SK-MEL-5 (cell line): ENCODE measurements around the gene ZDHHC14. TPM values are rescaled to one million over a fixed set of nuclear protein-coding genes. Genes with fewer than 3 reads are reported as not detected.

ENCODE experiments used
- DNase-seq: peaks from one replicate; pipeline ENCODE4 v3.0.0-alpha.2; 2016; ENCODE audit warnings: low read depth, low spot score
- in situ Hi-C: cut with HindIII; loops from 2 replicates; pipeline ENCODE4 v1.10.0; 2016; ENCODE audit warnings: low sequenced_read_pairs, high pct_unique_total_duplicates, low pct_unique_long_range_greater_than_20kb
- total RNA-seq: library from RNA; depleted of rRNA; stranded (reverse); fragments of >200 nt; shearing (Covaris generic); gene quantifications from 2 replicates; pipeline ENCODE4 v1.2.3, GENCODE V29; 2014

ZDHHC14 gene
- total RNA-seq, 1 experiment from 2014 or later, result 2.9 TPM

DNA sequence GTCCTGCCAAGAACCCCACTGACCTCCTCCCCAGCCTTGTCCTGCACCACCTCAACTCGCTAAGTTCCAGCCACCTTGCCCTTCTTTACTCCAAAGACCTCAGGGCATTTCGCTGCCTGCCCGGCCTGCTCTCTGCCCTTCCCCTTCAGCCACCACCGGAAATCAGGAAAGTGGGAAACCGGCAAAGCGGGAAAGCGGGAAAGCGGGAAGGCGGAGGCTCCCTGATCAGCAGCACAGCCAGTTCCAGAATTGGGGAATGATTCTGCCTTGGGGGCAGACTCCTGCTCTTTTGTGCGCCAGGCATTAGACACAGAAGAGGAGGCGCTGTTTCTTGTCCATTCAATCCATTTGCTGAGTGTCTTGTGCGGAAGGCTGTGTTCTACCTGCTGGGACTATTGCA is 111.3 kb downstream of the ZDHHC14 start:
- in situ Hi-C loops, result no loop called here
- DNase-seq, result no peak

DNA sequence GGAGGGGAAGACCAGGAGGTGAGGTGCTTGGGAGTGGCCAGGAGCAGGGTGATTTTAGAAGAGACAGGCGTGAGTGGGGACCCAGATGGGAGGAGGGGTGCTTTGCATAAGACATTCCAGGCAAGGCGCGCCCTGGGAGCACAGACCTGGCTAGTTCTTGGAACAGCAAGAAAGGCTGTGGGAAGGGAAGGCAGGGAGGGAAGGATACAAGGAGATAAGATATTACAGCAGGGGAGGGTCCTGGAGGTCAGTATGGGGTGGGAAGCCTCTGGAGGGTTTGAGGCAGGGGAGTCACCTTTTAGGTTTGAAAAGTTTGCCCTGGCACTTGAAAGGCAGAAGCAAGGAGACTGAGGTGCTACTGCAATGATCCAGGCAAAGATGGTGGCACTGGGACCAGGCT is 111.8 kb downstream of the ZDHHC14 start:
- in situ Hi-C loops, result no loop called here
- no peak for DNase-seq

DNA sequence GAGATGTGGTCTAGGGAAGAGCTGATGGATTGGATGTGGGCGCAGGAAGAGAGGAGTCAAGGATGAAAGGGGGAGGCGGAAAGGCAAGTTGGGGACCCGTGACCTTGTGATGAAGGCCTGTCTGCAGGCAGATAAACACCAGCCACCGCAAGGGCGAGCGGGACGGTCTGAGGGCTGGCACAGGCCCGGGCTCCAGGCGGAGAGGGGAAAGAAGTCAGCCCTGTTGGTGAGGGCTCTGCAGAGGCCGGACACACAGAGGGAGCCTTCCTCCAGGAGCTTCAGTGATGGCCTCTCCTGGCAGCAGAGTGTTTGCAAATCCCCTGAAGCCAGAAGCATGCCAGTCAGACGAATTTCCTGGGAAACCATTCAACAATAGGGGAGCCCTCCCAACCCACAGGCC is 112.2 kb downstream of the ZDHHC14 start:
- DNase-seq, result no peak
- in situ Hi-C loops, result no loop called here

DNA sequence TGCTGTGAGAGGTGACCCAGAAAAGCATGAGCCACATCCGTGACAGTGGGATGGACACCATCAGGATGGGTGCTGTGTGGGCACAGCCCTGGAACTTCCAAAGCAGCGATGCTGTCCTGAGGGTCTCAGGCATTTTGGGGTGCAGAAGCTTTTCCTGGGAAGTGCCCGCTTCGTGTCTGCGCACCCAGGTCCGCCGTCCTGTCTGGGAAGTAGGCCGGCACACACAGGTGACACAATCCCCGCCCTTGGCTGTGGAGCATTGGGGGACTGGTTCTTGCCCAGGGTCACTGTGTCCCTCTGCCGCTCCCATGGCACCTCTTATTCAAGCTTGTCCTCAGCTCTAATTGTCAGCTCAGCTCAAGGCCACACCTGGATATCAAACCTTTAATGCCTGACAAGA is 112.6 kb downstream of the ZDHHC14 start:
- in situ Hi-C loops, result no loop called here
- no peak for DNase-seq

DNA sequence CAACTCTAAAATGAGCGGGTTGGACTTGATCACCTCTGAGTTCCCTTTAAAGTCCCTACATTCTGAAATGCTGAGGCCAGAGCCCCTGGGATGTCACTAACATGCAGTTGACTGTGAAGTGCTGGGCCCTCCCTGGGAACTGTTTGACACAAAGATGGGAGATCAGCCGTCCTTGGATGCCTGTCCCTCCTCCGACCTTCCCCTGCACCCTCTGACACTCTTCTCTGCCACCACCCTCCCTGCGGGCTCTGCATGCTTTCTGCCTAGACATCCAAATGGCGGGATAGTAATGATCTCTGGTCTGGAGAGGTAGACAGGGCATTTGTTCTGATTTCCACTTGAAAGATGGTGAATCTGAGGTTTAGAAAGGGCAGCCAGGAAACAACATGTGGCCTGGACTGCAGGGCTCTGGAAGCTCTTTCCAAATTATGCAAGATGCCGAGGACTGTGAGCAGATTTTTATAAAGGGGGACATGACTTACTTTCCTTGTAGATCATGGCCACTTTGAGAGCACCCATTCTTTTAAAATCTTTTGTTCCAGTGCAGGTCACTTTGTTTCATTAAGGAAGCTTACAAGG is 113.2 kb downstream of the ZDHHC14 start:
- in situ Hi-C loops, result no loop called here

DNA sequence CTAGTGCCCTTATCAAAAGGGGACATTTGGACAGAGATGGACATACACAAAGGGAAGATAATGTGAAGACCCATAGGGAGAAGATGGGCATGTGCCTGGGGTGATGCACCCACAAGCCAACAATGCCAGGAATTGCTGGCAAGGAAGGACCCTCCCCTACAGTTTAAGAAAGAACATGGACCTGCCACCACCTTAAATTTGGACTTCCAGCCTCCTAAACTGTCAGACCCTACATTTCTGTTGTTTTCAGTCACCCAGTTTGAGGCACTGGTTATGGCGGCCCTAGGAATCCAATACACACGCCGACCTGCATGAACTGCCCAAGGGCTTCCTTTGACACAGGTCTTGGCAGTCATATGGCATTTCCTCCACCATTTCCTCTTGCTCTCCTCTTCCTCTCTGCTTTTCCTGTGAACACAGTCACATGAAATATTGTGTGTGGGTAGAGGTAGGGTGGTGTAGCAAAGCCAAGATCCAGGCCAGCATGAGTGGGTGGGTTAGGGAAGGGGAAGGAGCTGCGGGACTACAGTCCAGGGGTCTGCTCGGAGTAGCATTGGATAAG is 115.6 kb downstream of the ZDHHC14 start:
- in situ Hi-C loops, result no loop called here
- DNase-seq, result no peak

More for the DNA sequence above, 113.2 kb downstream of the ZDHHC14 start:
- DNase-seq, result no peak

DNA sequence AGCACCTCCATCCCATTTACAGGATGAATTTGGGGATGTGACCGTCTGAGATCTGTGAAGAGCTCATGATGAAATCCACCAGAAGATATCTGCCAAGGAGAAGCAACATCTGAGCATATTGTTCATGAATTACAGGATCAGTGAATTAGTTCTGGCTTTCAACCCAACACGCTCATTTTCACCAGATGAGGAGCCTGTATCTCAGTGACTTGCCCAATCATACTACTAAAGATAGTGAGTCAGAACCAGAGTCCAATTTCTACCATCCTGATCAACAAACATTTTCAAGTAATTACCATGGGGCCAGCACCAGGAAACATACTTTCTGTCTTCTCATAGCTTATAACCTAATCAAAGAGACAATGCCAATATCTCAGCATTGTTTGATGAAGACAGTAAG is 116.6 kb downstream of the ZDHHC14 start:
- in situ Hi-C loops, result no loop called here
- DNase-seq, result no peak

DNA sequence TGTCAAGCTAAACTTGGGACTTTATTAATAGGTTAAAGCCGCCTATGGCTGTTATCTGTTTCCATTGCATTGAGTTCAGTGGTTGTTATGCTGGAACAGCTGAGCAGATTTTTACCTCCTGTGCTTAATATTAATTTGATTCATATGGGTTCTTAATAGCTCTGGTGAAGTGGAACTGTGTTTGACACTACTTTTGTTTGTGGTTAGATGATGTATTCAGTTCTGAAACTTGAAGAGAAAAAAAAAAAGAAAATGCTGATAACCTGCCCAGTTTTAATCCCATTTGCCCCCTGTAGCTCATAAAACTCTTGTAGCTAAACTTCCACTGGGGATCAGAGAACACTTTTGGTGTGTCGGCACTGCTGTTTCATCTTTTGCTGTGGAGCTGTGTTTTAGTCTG is 117.8 kb downstream of the ZDHHC14 start:
- DNase-seq, result no peak
- in situ Hi-C loops, result no loop called here

DNA sequence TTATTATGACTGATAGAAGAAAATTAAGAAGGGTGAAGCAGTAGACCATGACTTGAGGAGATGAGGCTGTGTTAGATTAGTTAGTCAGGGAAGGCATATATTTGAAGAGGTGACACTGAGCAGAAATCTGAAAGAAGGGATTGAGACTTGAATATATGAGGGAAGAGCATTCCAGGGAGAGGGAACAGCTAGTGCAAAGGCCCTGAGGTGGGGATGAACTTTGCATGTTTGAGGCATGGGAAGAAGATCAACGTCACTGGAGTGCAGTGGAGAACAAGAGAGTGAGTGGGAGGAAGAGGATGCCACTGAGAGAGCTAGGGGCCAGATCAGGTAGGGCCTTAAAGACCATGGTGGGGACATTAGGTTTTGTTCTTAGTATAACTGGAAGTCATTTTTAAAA is 119.0 kb downstream of the ZDHHC14 start:
- DNase-seq, result no peak
- in situ Hi-C loops, result no loop called here

DNA sequence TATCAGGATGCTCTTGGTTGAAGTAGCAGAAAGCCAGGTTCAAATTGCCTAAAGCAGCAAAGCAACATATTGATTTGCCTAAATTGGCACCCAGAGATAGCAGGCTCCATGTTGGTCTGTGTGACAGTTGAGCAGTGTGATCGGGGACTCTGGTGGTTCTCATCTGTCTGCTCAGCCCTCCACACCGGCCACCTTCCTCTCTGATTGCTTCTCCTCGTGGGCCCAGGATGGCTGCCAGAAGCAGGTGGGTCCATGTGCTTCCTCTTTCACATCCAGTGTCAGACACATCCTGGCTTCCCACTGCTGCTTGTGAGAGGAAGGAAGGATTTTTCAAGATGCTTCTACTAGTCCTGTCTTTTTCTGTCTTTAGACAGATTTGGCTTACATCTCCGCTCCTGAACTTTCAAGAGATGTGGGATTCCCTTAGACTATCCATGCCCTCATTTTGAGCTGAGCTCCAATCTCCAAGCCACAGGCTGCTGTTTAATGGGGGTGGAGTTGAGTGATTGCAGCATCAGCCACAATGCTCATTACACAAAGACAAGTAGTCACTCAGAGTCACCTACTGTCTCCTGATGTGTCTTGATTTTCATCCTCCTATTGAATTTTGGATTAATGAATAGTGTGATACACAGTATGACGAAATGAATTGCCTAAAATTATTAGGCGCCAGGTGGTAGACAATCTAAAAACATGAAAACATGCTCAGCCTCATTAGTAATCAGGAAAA is 122.2 kb downstream of the ZDHHC14 start:
- DNase-seq, result no peak
- in situ Hi-C loops, result no loop called here

DNA sequence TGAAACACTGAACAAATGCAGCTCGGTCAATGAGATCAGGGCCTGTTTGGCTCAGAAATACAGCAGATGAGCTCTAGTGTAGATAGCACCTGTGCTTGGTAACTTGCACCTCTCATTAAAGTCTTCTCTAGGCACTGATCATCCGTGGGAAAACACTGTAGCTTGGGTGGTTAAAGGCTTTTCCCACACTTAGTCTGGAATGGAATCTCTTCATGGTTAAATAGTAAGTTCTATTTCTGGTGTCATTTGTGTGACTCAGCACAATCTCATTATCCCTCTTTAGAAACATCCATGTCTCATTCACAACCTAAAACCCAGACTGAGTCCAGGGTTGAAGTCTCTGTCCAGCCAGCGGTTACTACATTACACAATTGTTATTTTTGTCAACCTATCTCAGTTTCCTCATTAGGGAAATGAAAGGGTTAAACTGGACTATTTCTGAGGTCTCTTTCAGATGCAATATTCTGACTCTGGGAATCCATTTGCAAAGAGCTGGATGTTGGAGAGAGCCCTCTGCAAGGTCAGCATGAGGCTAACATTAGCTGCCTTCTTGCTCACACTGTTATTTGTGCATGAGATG is 125.0 kb downstream of the ZDHHC14 start:
- no peak for DNase-seq
- in situ Hi-C loops, result no loop called here

DNA sequence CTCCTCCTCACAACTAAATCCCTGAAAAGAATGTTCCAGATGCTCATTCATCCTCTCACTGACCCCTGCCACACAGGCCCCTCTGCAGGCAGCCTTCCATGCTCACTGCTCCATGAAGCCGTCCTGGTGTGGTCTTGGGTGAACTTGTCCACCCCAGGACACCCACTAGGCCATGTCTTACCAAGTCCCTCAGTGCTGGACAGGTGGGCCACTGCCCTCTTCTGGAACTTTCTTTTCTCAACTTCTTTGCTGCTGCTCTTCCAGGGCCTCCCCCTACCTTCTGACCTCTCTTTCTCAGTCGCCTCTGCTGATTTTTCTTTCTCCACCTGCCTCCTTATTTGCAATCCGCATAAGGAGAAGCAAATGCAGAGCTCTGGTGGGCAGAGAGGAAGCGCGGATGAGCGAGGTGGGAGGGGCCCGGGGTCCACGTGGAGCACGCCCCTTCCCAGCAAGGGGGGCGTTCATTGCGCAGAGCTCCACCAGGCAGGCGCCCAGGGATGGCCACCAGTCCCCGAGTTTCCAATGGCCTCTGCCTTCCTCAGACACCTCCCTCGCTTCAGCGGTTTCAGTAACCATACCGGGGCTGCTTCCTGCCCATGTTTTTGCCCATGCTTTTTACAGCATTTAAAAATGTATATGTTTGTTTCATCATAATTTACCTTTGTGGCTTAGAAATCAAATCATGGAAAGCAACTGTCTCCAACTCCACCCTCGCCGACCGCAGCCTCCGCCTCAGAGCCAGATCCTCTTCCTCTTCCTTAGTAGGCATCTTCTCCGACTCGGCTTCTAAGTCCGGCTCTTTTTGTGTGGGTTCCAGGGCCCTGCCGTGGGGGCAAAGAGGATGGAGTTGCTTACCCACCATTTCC is 129.6 kb downstream of the ZDHHC14 start:
- in situ Hi-C loops, result no loop called here
- DNase-seq, result no peak

DNA sequence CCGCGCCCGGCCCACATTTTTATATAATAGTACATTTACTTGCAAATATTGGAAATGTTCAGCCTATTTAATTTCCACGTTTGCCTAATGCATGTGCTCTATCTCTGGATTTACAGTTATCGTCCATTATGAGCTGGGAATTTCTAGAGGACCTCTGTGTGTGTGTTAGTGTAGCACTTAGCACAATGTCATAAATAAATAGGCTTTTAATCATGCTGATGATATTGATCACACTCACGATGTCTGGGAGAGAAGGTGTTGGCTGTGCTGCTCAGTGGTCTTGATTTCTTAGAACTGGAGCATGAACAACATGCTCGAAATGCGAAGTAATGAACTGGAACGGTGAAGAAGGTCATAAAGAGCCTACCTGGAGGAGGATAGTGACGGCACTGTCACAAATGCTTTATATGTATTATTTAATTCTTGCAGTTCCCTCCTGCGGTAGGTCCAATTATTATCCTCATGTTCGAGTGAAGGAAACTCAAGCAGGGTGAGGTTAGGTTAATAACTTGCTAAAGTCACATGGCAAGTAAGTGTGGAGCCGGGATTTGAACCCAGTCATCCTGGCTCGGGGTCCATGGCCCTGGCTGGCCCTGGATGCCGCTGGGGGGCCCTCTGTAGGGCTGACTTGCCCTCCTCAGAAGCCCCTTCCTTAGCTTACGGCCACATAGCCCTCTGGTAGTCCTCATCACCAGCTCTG is 130.8 kb downstream of the ZDHHC14 start:
- in situ Hi-C loops, result no loop called here
- DNase-seq, result no peak

DNA sequence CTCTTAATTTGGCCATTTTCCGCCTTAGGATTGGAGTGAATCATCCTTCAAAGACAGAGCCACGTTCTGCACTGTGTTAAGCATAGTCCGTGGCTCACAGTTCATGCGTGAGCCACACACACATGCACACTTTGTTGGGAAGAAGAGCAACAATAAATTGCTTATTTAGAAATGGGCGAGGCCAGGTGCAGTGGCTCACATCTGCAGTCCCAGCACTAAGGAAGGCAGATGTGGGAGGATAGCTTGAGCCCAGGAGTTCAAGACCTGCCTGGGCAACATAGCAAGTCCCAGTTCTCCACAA is 131.3 kb downstream of the ZDHHC14 start:
- no peak for DNase-seq
- in situ Hi-C loops, result no loop called here

DNA sequence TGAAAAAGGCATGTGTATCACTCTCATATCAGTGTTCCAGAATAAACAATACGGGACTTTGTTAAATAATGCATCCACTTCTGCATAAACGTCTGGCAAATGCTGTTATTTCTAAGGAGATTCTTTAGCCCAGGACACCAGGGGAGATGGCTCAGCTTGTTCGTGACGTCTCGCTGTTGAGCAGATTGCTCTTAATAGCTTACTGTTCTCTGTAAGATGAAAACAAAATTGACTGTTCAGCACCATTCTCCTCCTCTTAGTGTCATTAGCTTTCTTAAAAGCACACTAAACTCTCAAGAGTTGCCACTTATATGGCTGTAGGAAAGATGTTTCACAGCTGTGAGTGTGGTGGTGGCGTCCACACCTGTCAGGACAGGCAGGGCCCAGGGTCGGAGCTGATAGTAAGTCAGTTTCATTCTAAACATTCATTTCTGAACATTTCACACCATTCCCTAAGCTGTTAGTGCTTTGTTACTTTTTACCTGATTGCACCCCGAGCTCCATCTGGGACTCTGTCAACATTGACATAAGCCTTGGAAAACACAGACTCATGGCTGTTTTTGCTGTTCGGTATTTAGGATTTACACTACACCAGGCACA is 132.1 kb downstream of the ZDHHC14 start:
- no peak for DNase-seq
- in situ Hi-C loops, result no loop called here

DNA sequence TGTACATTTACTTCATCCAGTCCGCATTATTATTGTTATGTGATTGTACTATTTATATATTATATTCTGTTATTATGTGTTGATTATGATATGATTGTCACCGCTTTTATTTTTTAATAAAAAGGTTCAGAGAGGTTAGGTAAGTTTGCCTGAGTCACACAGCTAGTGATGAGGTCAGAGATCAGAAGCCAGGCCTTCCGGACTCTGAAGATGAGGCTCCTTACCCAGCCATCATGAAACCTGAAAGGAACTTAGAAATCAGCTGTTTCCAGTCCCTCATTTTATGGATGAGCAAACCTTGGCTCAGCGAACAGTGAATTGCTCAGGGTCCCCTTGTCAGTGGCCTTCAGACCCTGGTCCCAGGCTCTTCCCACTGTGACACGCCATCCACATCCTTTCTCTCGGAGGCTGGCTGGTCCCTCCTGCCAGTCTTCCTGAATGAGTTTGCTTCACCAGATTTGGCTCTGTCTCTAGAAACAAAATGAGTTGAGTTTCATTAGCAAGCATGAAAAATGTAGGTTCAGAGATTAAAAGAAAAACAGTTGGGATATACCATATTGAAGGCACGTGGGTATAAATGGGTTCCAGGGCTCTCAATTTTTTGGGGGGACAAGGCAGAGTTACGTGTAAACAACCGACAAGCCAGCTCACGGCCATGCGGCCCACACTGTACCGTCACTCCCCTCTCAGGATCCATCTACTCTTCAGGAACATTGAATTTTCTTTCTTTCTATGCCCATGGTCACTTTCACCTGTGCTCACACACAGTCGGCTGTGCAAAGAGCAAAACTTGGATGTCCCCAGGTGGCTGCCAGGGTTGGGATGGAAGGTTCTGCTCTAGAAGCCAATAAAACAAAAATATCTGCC is 132.9 kb downstream of the ZDHHC14 start:
- no peak for DNase-seq
- in situ Hi-C loops, result no loop called here
